ENCODE measurements around the gene ARHGAP40.
"Not testable (repeated sequence)": the region's sequence is repeated elsewhere in the genome, so short reads cannot be mapped to it uniquely, and the experiment has no call there.

Gene ARHGAP40

GRCh38 chr20:38589351-38589750 lies 12.3 kb upstream of the ARHGAP40 start:
- DNase-seq: no peak

- DNase-seq: no peak
Observed at GRCh38 chr20:38589967-38590675, 11.5 kb upstream of the ARHGAP40 start.

GRCh38 chr20:38590676-38591473 lies 10.7 kb upstream of the ARHGAP40 start:
- DNase-seq: no peak

GRCh38 chr20:38591474-38592410 lies 9.9 kb upstream of the ARHGAP40 start:
- no peak for DNase-seq

GRCh38 chr20:38592411-38592790 lies 9.2 kb upstream of the ARHGAP40 start:
- DNase-seq: not testable (repeated sequence)

GRCh38 chr20:38594281-38594680 lies 7.3 kb upstream of the ARHGAP40 start:
- not testable (repeated sequence) for DNase-seq

- not testable (repeated sequence) for DNase-seq
Observed at GRCh38 chr20:38595886-38596285, 5.7 kb upstream of the ARHGAP40 start.

GRCh38 chr20:38599410-38599882 lies 2.2 kb upstream of the ARHGAP40 start:
- no peak for DNase-seq

GRCh38 chr20:38600057-38600456 lies 1.6 kb upstream of the ARHGAP40 start:
- DNase-seq: no peak

GRCh38 chr20:38602185-38602581 lies 574 bp downstream of the ARHGAP40 start:
- no peak for DNase-seq

- no peak for DNase-seq
Observed at GRCh38 chr20:38603286-38603685, 1.7 kb downstream of the ARHGAP40 start.

- no peak for DNase-seq
Observed at GRCh38 chr20:38604873-38605303, 3.3 kb downstream of the ARHGAP40 start.

- no peak for DNase-seq
Observed at GRCh38 chr20:38607351-38607750, 5.7 kb downstream of the ARHGAP40 start.

- DNase-seq: no peak
Observed at GRCh38 chr20:38608188-38608587, 6.6 kb downstream of the ARHGAP40 start.

- DNase-seq: no peak
Observed at GRCh38 chr20:38609815-38610214, 8.2 kb downstream of the ARHGAP40 start.

- DNase-seq: no peak
Observed at GRCh38 chr20:38610521-38610920, 8.9 kb downstream of the ARHGAP40 start.

- no peak for DNase-seq
Observed at GRCh38 chr20:38612751-38613515, 11.3 kb downstream of the ARHGAP40 start.

GRCh38 chr20:38615283-38615682 lies 13.7 kb downstream of the ARHGAP40 start:
- no peak for DNase-seq

GRCh38 chr20:38616457-38616856 lies 14.8 kb downstream of the ARHGAP40 start:
- DNase-seq: no peak

- DNase-seq: no peak
Observed at GRCh38 chr20:38617011-38617829, 15.6 kb downstream of the ARHGAP40 start.

- DNase-seq: no peak
Observed at GRCh38 chr20:38617830-38618196, 16.2 kb downstream of the ARHGAP40 start.
